H9 (cell line): Measurements from ENCODE around the gene VEGFC. TPM values are rescaled to one million over a fixed set of nuclear protein-coding genes. Genes with fewer than 3 reads are reported as not detected.

ENCODE experiments used
- DNase-seq: peaks from one replicate; pipeline ENCODE4 v3.0.0-alpha.2; 2017
- H2AFZ ChIP-seq: one replicate; pipeline ENCODE4 v1.6.1; 2013; ENCODE audit warnings: mild to moderate bottlenecking, low read length, control low read depth, moderate library complexity
- H2AK5ac ChIP-seq: 2 replicates; pipeline ENCODE4 v1.6.1; 2013; ENCODE audit warnings: low read length, control low read depth, mixed read lengths; ENCODE audit not compliant: insufficient read length
- H2BK120ac ChIP-seq: one replicate; pipeline ENCODE4 v1.6.1; 2013; ENCODE audit warnings: low read depth, mild to moderate bottlenecking, low read length, control low read depth, inconsistent platforms; ENCODE audit not compliant: poor library complexity, severe bottlenecking
- H2BK12ac ChIP-seq: 2 replicates; pipeline ENCODE4 v1.6.1; 2013; ENCODE audit warnings: low read length, control low read depth, mixed read lengths, low read depth; ENCODE audit not compliant: insufficient read length
- H2BK15ac ChIP-seq: 2 replicates; pipeline ENCODE4 v1.6.1; 2013; ENCODE audit warnings: low read depth, low read length, control low read depth
- H2BK20ac ChIP-seq: one replicate; pipeline ENCODE4 v1.6.1; 2013; ENCODE audit warnings: low read depth, mild to moderate bottlenecking, low read length, control low read depth, inconsistent platforms; ENCODE audit not compliant: poor library complexity, severe bottlenecking
- H2BK5ac ChIP-seq: 2 replicates; pipeline ENCODE4 v1.6.1; 2013; ENCODE audit warnings: low read length, control low read depth, mixed read lengths; ENCODE audit not compliant: insufficient read length
- H3K14ac ChIP-seq: 2 replicates; pipeline ENCODE4 v1.6.1; 2013; ENCODE audit warnings: low read length, control low read depth; ENCODE audit not compliant: insufficient read depth
- H3K18ac ChIP-seq: 2 replicates; pipeline ENCODE4 v1.6.1; 2013; ENCODE audit warnings: low read depth, mild to moderate bottlenecking, mixed read lengths, low read length, control low read depth; ENCODE audit not compliant: insufficient read length
- H3K23ac ChIP-seq: 2 replicates; pipeline ENCODE4 v1.6.1; 2013; ENCODE audit warnings: low read length, control low read depth, mixed read lengths, low read depth; ENCODE audit not compliant: insufficient read length
- H3K23me2 ChIP-seq: 2 replicates; pipeline ENCODE4 v1.6.1; 2013; ENCODE audit warnings: low read depth, mild to moderate bottlenecking, mixed read lengths, low read length, control low read depth; ENCODE audit not compliant: insufficient read length, poor library complexity, severe bottlenecking
- H3K27ac ChIP-seq: 2 replicates; pipeline ENCODE4 v1.5.1; 2013; ENCODE audit warnings: low read length, control low read depth, mixed read lengths, low read depth; ENCODE audit not compliant: insufficient read length
- H3K27me3 ChIP-seq: 2 replicates; pipeline ENCODE4 v1.6.1; 2013; ENCODE audit warnings: low read length, control low read depth, inconsistent platforms; ENCODE audit not compliant: insufficient read depth
- H3K4ac ChIP-seq: 2 replicates; pipeline ENCODE4 v1.6.1; 2013; ENCODE audit warnings: low read depth, mild to moderate bottlenecking, control low read depth, inconsistent platforms, low read length, moderate library complexity
- H3K4me1 ChIP-seq: 2 replicates; pipeline ENCODE4 v1.6.1; 2013; ENCODE audit warnings: low read length, control low read depth, inconsistent platforms; ENCODE audit not compliant: insufficient read depth
- H3K4me2 ChIP-seq: 2 replicates; pipeline ENCODE4 v1.6.1; 2013; ENCODE audit warnings: low read length, control low read depth, mixed read lengths; ENCODE audit not compliant: insufficient read length, insufficient read depth
- H3K56ac ChIP-seq: 2 replicates; pipeline ENCODE4 v1.6.1; 2013; ENCODE audit warnings: low read depth, mild to moderate bottlenecking, mixed read lengths, low read length, control low read depth; ENCODE audit not compliant: insufficient read length
- H3K79me1 ChIP-seq: 2 replicates; pipeline ENCODE4 v1.6.1; 2013; ENCODE audit warnings: low read depth, mild to moderate bottlenecking, moderate library complexity, low read length, control low read depth, inconsistent platforms; ENCODE audit not compliant: insufficient read depth, poor library complexity, severe bottlenecking
- H3K79me2 ChIP-seq: 2 replicates; pipeline ENCODE4 v1.6.1; 2013; ENCODE audit warnings: low read length, control low read depth, inconsistent platforms; ENCODE audit not compliant: insufficient read depth
- H3K9ac ChIP-seq: 2 replicates; pipeline ENCODE4 v1.6.1; 2013; ENCODE audit warnings: low read length, control low read depth, mixed read lengths; ENCODE audit not compliant: insufficient read length; ENCODE audit errors: extremely low read depth
- H3K9me3 ChIP-seq: one replicate; pipeline ENCODE4 v1.6.1; 2013; ENCODE audit warnings: low read depth, low read length, inconsistent platforms; ENCODE audit not compliant: control insufficient read depth
- H3T11ph ChIP-seq: one replicate; pipeline ENCODE4 v1.6.1; 2013; ENCODE audit warnings: mild to moderate bottlenecking, low read length, control low read depth, inconsistent platforms
- H4K20me1 ChIP-seq: one replicate; pipeline ENCODE4 v1.6.1; 2013; ENCODE audit not compliant: control insufficient read depth, insufficient read length, insufficient read depth
- H4K5ac ChIP-seq: 2 replicates; pipeline ENCODE4 v1.6.1; 2013; ENCODE audit warnings: low read depth, mild to moderate bottlenecking, mixed read lengths, low read length, control low read depth; ENCODE audit not compliant: insufficient read length
- H4K8ac ChIP-seq: replicated peaks from 2 replicates; pipeline ENCODE4 v1.6.1; 2013; ENCODE audit warnings: low read length, control low read depth, mixed read lengths, low read depth; ENCODE audit not compliant: insufficient read length
- H4K91ac ChIP-seq: 2 replicates; pipeline ENCODE4 v1.6.1; 2013; ENCODE audit warnings: low read depth, mild to moderate bottlenecking, moderate library complexity, mixed read lengths, low read length, control low read depth; ENCODE audit not compliant: insufficient read length
- H3K27ac Mint-ChIP-seq, 3 experiments: 2 replicates in 2 of 3; 3 replicates in 1 of 3; pipeline ENCODE4 v1.8.0; 2020 to 2021; ENCODE audit warnings: mixed read lengths in 3 of 3, mild to moderate bottlenecking in 1 of 3, moderate library complexity in 1 of 3
- H3K27me3 Mint-ChIP-seq: 2 replicates; pipeline ENCODE4 v1.8.0; 2021; ENCODE audit warnings: low read depth, mild to moderate bottlenecking, moderate library complexity, mixed read lengths
- H3K36me3 Mint-ChIP-seq, 3 experiments: 2 replicates in 2 of 3; 3 replicates in 1 of 3; pipeline ENCODE4 v1.8.0; 2020 to 2021; ENCODE audit warnings: low read depth in 3 of 3, mixed read lengths in 3 of 3; ENCODE audit not compliant: insufficient read depth in 1 of 3
- H3K4me1 Mint-ChIP-seq, 2 experiments: 2 replicates each; pipeline ENCODE4 v1.8.0; 2020; ENCODE audit warnings: mixed read lengths in 2 of 2
- H3K4me3 Mint-ChIP-seq, 2 experiments: 2 replicates in 1 of 2; 3 replicates in 1 of 2; pipeline ENCODE4 v1.8.0; 2020 to 2021; ENCODE audit warnings: mild to moderate bottlenecking in 2 of 2, mixed read lengths in 2 of 2, moderate library complexity in 1 of 2
- H3K9me3 Mint-ChIP-seq, 2 experiments: 2 replicates in 1 of 2; 3 replicates in 1 of 2; pipeline ENCODE4 v1.8.0; 2020; ENCODE audit warnings: mild to moderate bottlenecking in 2 of 2, mixed read lengths in 2 of 2, moderate library complexity in 1 of 2
- CTCF ChIP-seq: fragments of 200-600 bp; sonication (generic); conservative IDR thresholded peaks from 3 replicates; pipeline ENCODE4 v1.8.0; 2021; ENCODE audit warnings: antibody characterized with exemption, mild to moderate bottlenecking
- WGBS: extraction: QIAGEN DNeasy Blood & Tissue Kit; methylation state at CpG from one replicate; pipeline ENCODE4 v1.1.7; 2013; ENCODE audit warnings: missing lambda C conversion rate, low lambda C conversion rate, mixed read lengths; ENCODE audit not compliant: insufficient read length; ENCODE audit errors: extremely low coverage; 5-methylcytosine and 5-hydroxymethylcytosine counted together
- total RNA-seq: library from RNA; stranded (reverse); gene quantifications from 2 replicates; pipeline ENCODE4 v1.2.1, GENCODE V29; 2021

The VEGFC gene
- total RNA-seq, 1 experiment from 2014 or later, result 0.46 TPM

DNA sequence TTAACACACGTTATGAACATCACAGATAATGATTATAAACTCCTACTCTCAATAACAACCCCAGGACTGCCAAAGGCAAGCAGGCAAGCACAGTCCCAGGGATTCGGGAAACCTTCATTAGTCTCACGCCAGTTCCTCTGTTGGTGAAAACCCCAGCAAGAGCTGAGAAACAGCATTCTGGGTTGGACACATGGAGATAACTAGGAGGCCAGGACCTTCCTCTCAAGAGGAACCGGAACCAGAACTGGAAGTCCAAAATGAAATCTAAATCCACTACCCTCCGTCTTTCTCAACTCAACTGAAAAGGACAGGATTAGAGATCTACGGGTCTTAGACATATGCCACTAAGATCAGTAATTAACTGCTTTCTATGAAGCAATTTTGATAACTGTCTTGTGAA lies 3.8 kb downstream of the VEGFC start:
- Histone ChIP-seq H3K9me3 (no peaks in the 10 kb centered on the region), H2BK5ac (no peak overlapping the region), H3K18ac (no peak overlapping the region), H3K4me2 (no peak overlapping the region), H3K27me3 (peaks cover 2% of the 10 kb centered on the region; the same call in 1 of the 2 replicates), H2BK20ac (no peak overlapping the region), H2BK120ac (no peak overlapping the region), H2AK5ac (no peak overlapping the region), H2BK15ac (no peak overlapping the region), H4K91ac (no peak overlapping the region), H3K27ac (no peak overlapping the region), H3K4ac (no peak overlapping the region), H4K5ac (no peak overlapping the region), H3K79me2 (no peaks in the 10 kb centered on the region), H3K14ac (no peak overlapping the region), H4K8ac (no peak overlapping the region), H3K9ac (no peak overlapping the region), H2BK12ac (no peak overlapping the region), H3K4me1 (no peaks in the 10 kb centered on the region), H3T11ph (no peak overlapping the region), H3K23ac (no peak overlapping the region), H4K20me1 (no peaks in the 10 kb centered on the region), H3K23me2 (peaks cover 5% of the 10 kb centered on the region), H3K56ac (no peak overlapping the region), H2AFZ (no peak overlapping the region), H3K79me1 (no peaks in the 10 kb centered on the region)
- no CpG with 5 or more reads among the region's 6 CpGs for WGBS
- Mint-ChIP-seq H3K27me3 (peaks cover 32% of the 10 kb centered on the region), H3K36me3 (no peaks in the 10 kb centered on the region), H3K4me3 (no peak overlapping the region), H3K9me3 (no peaks in the 10 kb centered on the region), H3K27ac (no peak overlapping the region), H3K4me1 (peaks cover 8 to 11% of the 10 kb centered on the region in 2 experiments; a peak in 3 of 4 replicates)
- no peak for TF ChIP-seq CTCF
- DNase-seq, result no peak
